WTC11 (cell line): ENCODE results near the gene OPCML.

Experiments
- ATF3 ChIP-seq: sonication (generic); formaldehyde crosslinking; conservative IDR thresholded peaks from 2 replicates; pipeline ENCODE4 v1.8.1; 2022; ENCODE audit warnings: mild to moderate bottlenecking, missing genetic modification reagents
- ATF6 ChIP-seq: sonication (generic); formaldehyde crosslinking; IDR thresholded peaks from 2 replicates; pipeline ENCODE4 v1.8.1; 2023; ENCODE audit warnings: mild to moderate bottlenecking, missing genetic modification reagents
- CREB1 ChIP-seq: sonication (generic); formaldehyde crosslinking; IDR thresholded peaks from 2 replicates; pipeline ENCODE4 v1.8.0; 2023; ENCODE audit warnings: mild to moderate bottlenecking, missing genetic modification reagents
- CTCF ChIP-seq: fragments of 200-600 bp; IDR thresholded peaks from 2 replicates; pipeline ENCODE4 v1.8.0; 2022; ENCODE audit warnings: antibody characterized with exemption
- ELF4 ChIP-seq: sonication (generic); formaldehyde crosslinking; IDR thresholded peaks from 2 replicates; pipeline ENCODE4 v1.8.1; 2022; ENCODE audit warnings: low read depth, mild to moderate bottlenecking, moderate library complexity, missing genetic modification reagents
- FOXJ3 ChIP-seq: sonication (generic); formaldehyde crosslinking; IDR thresholded peaks from 2 replicates; pipeline ENCODE4 v1.9.0; 2021; ENCODE audit warnings: missing genetic modification reagents, mild to moderate bottlenecking, borderline replicate concordance
- NFYB ChIP-seq: sonication (generic); formaldehyde crosslinking; conservative IDR thresholded peaks from 2 replicates; pipeline ENCODE4 v1.8.0; 2022; ENCODE audit warnings: low read depth, missing genetic modification reagents
- NR1H2 ChIP-seq: sonication (generic); formaldehyde crosslinking; IDR thresholded peaks from 2 replicates; pipeline ENCODE4 v1.9.0; 2021; ENCODE audit warnings: mild to moderate bottlenecking, moderate library complexity, missing genetic modification reagents
- SMAD4 ChIP-seq: sonication (generic); formaldehyde crosslinking; IDR thresholded peaks from 2 replicates; pipeline ENCODE4 v1.8.0; 2022; ENCODE audit warnings: mild to moderate bottlenecking, missing genetic modification reagents
- TCF7 ChIP-seq: sonication (generic); formaldehyde crosslinking; IDR thresholded peaks from 2 replicates; pipeline ENCODE4 v1.8.0; 2022; ENCODE audit warnings: mild to moderate bottlenecking, low read depth, missing genetic modification reagents, moderate library complexity
- USF1 ChIP-seq: sonication (generic); formaldehyde crosslinking; IDR thresholded peaks from 2 replicates; pipeline ENCODE4 v1.8.0; 2022; ENCODE audit warnings: mild to moderate bottlenecking, missing genetic modification reagents
- ZNF121 ChIP-seq: sonication (generic); formaldehyde crosslinking; IDR thresholded peaks from 2 replicates; pipeline ENCODE4 v1.8.0; 2023; ENCODE audit warnings: missing genetic modification reagents
- TF ChIP-seq, protein P1 (sequence below): sonication (generic); formaldehyde crosslinking; IDR thresholded peaks from 2 replicates; pipeline ENCODE4 v1.8.1; 2022; ENCODE audit warnings: low read depth, missing genetic modification reagents, borderline replicate concordance
- TF ChIP-seq, protein P2 (sequence below): sonication (generic); formaldehyde crosslinking; IDR thresholded peaks from 2 replicates; pipeline ENCODE4 v1.8.1; 2023; ENCODE audit warnings: mild to moderate bottlenecking, missing genetic modification reagents, moderate library complexity

DNA sequence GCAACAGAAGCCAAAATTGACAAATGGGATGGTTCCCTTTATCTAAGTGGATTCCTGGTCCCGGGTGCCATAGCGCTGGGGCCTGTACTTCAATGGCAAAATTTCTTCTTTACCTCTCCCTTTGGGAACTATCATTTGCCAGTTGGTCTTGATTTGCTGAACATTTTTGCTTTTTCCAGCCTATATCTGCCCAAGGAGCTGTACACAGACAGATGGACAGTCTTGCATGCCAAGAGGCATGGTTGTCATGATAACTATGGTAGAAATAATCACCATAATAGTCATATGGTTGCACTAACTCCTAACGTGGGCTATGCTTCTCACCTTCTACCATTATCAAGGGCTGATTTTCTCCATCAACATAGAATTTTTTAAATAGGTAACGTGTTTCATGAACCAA lies 1030.9 kb downstream of the OPCML start:
- no peak for TF ChIP-seq CTCF
- TF ChIP-seq, protein P1, sequence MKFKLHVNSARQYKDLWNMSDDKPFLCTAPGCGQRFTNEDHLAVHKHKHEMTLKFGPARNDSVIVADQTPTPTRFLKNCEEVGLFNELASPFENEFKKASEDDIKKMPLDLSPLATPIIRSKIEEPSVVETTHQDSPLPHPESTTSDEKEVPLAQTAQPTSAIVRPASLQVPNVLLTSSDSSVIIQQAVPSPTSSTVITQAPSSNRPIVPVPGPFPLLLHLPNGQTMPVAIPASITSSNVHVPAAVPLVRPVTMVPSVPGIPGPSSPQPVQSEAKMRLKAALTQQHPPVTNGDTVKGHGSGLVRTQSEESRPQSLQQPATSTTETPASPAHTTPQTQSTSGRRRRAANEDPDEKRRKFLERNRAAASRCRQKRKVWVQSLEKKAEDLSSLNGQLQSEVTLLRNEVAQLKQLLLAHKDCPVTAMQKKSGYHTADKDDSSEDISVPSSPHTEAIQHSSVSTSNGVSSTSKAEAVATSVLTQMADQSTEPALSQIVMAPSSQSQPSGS: no peak
- no peak for TF ChIP-seq NR1H2 (CRISPR knock-in tag)
- TF ChIP-seq SMAD4: no peak
- TF ChIP-seq ATF3: no peak
- no peak for TF ChIP-seq FOXJ3 (CRISPR knock-in tag)
- no peak for TF ChIP-seq NFYB (CRISPR knock-in tag)
- TF ChIP-seq CREB1: no peak
- no peak for TF ChIP-seq ZNF121 (CRISPR knock-in tag)
- TF ChIP-seq, protein P2, sequence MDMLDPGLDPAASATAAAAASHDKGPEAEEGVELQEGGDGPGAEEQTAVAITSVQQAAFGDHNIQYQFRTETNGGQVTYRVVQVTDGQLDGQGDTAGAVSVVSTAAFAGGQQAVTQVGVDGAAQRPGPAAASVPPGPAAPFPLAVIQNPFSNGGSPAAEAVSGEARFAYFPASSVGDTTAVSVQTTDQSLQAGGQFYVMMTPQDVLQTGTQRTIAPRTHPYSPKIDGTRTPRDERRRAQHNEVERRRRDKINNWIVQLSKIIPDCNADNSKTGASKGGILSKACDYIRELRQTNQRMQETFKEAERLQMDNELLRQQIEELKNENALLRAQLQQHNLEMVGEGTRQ: no peak
- TF ChIP-seq ELF4 (CRISPR knock-in tag): no peak
- TF ChIP-seq TCF7 (CRISPR knock-in tag): no peak
- TF ChIP-seq USF1 (CRISPR knock-in tag): no peak
- no peak for TF ChIP-seq ATF6 (CRISPR knock-in tag)
